Erythroblast (primary cell): ENCODE measurements around the gene SCUBE2.

Experiments
- DNase-seq, 2 experiments: peaks; one replicate each; lab custom pipeline; 2025; lab: John Stamatoyannopoulos, UW
- GATA1 ChIP-seq: IDR thresholded peaks from 2 replicates; pipeline ENCODE4 v1.6.1; 2011; ENCODE audit warnings: low read depth, mild to moderate bottlenecking, control low read depth, low read length, moderate library complexity
- POLR2A ChIP-seq: IDR thresholded peaks from 2 replicates; pipeline ENCODE4 v1.6.1; 2011; ENCODE audit warnings: mild to moderate bottlenecking, low read length

The SCUBE2 gene

DNA sequence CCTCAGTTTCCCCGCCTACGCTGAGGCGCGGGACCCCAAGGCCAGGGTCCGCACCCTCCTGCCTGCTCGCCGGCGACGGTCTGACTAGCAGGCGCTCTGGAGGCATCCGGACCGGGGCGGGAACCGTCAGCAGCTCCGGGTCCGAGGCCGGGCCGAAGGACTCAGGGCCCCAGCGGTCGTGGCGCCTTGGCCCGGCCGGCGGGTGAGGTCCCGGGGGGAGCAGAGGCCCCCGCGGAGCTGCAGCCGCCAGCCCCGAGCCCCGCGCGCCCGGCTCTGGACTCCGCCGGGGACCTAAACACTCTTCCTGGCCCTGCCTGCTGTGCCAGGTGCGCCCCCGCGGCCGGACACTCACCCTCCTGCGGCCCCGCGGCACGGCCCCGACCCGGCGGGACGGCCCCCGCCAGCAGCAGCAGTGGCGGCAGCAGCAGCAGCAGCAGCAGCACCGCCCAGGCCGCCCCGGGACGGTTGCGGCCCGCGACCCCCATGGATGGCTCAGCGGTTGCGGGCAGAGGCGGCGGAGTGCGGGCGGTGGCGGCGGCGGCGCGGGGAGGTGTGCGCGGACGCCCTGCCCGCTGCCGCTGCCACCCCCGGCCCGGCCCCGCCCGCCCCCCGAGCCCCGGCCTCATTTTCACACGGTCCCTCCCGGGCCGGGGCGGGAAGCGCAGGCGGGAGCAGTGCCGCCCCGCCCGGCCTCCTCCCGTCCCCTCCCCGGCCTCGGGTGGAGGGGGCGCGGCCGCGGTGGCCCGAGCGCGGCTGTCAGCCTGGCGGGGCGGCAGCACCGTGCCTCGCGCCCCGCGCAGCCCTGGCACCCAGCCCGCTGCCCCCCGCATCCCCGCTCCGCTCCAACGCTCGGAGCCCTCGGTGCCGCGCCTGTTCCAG lies at the start of gene SCUBE2:
Gene SCUBE2, minus strand, starts transcription at position 556 of the 879 bp plus-strand sequence. Its CDS starts 71 bp downstream, at position 485.
- TF ChIP-seq POLR2A (no peak), GATA1 (no peak)
- no peak for DNase-seq

DNA sequence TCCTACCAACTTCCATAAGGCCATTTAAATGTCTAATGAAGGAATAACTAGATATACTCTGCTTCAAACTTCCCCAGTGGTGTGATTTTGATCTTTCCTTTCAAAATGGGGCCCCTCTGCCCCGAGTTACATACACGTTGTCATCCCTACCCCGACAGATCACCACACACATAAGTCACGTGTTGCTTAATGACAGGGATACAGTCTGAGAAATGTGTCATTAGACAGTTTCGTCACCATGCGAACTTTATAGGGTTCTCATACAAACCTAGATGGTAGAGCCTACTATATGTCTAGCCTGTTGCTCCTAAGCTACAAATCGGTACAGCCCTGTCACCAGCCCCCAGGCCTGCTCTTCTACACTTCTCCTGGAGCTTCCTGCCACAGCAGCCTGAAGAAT lies 49.8 kb upstream of the SCUBE2 start:
- DNase-seq = no peak
- TF ChIP-seq POLR2A (no peak), GATA1 (no peak)

DNA sequence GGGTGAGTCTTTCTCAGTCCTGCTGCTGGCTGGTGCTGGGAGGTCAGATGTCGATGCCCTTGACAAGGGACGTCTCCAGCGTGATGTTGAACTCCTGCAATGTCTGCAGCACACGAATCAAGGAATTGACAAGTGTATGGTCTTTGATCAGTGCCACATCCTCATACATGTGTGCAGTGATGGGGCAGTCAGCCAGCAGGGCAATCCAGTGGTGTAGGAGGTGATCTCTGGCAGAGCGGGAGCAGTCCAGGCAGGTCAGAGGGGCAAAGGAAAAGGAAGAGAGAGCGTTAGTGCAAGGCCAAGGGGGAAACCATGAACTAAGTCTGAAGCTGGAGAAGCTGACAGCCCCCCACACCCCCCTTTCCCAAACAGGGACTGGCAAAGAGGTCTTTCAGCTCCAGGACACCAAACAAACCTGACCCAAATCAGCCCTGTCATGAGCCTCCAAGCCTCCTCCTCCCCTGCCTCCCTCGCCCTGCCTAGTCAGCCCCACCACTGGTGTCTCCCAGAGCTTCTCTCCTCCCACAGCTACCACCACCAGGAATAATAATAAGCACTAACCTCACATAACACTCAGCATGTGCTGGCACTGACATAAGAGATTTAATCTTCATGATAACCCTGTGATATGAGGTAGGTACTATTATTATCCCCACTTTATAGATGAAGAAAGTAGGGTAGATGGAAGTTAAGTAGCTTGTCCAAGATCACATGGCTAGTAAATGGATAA lies 48.4 kb upstream of the SCUBE2 start:
- DNase-seq = no peak

DNA sequence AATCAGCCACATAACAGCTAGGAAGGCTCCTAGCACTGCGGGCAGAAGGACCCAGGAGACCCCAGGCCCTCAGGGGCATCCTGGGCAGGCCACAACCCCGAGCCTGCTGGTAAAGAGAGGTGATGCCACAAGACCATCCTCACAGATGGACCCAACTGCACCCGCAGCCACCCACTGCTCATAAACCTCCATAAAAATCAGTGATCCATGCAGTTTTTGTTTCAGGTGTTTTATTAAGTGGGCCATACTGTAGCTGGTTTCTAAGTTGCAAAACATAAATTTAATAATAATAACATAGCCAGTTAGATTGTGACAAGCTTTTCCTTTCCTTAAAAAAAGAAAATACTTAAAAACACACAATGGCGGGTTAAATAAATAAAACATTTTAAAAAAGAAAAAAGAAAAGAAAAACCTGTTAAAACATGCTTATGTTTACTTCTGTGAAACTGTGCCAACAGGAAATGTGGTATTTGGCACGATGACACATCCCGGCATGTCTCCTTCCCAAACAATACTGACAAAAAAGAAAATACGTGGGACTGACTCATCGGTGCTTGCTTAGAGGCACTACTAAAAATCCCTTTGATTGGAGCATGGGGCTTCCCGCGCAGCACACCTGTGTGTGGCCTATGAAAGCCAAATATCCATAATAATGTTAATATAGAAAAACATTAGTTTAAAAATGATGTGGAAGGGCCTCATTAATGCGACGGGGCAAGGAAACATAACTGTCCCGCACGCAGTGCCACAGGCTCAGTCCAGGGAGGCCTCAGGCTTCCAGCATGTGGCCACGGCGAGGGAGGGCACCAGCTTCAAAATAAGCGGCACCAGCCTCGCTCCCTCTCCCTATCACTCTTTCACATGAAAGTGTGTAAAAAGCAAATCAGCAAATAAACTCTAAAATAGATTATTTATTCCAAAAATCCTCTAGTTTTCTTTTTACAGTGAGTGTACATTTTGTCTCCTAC lies 47.5 kb upstream of the SCUBE2 start:
- DNase-seq = no peak
- TF ChIP-seq GATA1 = no peak
- no peak for TF ChIP-seq POLR2A

More for the DNA sequence above, 48.4 kb upstream of the SCUBE2 start:
- no peak for TF ChIP-seq GATA1
- TF ChIP-seq POLR2A = no peak

DNA sequence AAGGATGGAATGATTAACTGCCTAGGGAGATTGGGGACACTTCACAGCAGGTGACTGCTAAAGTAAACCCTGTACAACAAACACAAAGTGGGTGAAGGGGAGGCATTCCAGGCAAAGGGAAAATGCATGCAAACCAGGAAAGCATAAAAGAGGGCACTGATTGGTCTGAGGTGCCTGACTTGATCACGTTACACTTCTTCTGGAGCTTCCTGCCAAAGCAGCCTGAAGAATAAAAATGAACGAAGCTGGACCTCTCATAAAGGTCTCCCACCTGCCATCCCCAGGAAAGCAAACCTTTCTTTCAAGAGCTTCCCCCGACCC lies 46.7 kb upstream of the SCUBE2 start:
- no peak for DNase-seq

DNA sequence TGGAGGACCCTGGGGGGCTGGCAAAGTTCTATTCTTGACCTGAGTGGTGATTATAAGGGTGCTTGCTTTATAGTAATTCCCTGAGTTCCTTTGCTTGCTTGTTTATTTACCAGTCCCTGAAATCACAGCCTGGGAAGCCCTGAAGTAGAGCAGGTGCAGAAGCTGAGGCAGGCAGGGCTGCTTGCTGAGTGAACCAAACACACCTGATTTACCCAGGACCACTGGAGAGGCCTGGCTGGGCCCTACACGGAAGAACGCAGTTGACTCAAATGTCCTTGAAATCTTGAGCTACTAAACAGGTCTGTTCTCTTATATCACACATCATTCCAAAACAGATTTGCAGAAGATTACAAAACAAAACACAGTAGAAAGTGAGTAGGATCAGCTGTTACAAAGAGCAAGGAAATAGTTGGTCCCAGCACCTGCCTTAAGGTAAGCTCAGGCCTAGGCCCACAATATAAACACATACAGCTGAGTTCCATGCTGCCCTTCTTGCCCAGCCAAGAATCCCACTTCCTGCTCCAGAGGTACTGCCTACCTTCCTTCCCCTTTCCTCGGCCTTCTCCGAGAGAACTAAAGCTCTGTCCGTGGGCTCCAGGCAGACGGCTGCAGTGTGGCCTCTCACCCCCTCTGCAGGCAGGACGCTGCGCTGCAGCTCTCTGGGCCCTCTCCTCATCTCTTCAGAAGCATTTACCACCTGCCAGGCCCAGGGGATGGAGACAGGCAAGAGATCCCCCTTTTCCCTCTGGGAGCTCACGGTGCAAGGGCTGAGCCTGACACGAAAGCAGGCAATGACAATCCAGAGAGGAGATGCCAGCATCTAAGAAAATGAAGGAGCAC lies 46.1 kb upstream of the SCUBE2 start:
- peak; percentile 53 to 70 for DNase-seq

More for the DNA sequence above, 46.7 kb upstream of the SCUBE2 start:
- no peak for TF ChIP-seq GATA1
- no peak for TF ChIP-seq POLR2A

DNA sequence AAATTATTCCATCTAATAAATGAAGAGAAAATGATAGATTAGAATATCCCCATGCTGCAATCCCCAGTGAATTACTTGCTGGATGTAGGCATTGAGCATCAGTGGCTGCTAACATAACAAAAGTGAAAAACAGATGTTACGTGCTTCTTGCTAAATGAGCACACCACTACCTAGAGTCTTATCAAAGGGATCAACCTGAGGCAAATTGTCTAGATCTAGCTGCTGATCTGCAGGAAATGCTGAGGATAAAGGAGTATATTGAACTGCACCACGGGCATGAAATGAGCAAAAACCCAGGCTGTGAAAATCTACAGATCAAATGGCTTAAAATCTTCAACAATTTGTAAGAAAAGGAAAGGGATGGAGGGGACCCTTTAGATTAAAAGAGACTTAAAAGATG lies 45.3 kb upstream of the SCUBE2 start:
- TF ChIP-seq GATA1 (no peak), POLR2A (no peak)
- no peak for DNase-seq

More for the DNA sequence above, 46.1 kb upstream of the SCUBE2 start:
- TF ChIP-seq GATA1 (no peak), POLR2A (no peak)

DNA sequence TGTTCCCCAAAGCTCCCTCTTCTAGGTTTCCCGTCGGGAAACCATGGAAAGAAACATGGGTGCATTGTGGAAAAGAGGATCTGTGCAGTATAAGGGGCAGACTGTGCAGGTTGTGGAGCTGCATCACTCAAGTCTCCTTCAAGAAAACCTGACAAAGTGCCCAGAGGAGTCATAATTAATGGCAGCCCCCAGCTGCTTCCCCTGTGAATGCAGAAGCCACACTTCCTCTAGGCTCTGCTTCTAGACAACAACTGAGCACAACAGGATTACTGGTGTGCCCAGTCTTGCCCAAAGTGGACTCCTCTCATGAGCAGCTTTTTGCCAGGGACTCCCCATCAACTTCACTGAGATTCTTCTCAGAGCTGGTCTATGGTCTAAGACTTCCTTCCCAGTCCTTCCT lies 42.6 kb upstream of the SCUBE2 start:
- DNase-seq = no peak
- TF ChIP-seq POLR2A = no peak
- no peak for TF ChIP-seq GATA1

DNA sequence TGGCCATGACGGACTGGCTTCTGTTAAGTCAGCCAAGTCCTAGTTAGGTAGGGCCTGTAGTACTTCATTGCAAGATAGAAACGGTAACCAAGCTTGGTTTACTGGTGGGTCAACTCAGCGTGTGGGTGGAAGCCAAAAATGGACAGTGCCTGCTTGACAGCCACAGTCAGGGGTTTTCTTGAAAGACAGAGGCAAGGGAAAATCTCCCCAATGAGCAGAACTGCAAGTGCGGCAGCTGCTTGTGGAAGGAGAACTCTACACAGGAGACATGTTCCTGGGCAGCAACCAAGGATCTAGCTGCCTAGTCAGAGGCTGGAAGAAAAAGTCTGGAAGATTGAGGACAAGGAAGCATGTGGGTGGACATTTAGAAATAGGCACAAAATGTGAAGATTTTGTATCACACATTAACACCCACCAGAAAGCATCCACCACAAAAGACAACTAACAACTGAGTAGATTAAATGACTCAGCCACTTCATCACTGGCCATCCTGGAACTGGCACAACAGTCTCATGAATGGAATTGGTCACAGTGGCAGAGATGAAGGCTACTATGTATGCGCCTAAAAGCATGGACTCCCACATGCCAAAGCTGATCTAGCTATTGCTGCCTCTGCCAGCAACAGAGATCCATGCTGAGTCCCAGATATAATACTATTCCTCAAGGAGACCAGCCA lies 40.9 kb upstream of the SCUBE2 start:
- DNase-seq = no peak
- TF ChIP-seq GATA1 (no peak), POLR2A (no peak)

DNA sequence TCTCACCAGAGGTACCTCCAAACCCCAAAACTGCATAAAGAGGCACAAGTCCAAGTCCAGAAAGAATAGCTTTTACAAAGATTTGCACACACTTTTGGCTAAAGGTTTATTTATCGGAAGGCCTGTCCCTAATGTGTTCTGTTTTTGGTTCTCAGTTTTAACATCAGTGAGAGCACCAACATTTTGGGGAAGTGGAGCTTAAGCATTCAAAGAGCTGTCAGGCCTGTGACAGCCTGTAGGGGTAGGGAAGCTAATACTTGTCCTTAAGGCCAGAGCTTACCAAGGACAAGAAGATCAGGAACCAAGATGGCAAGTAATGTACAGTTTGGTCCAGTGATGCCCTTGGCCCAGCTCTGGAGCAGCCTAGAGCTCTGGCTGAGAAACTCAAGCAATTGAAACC lies 38.9 kb upstream of the SCUBE2 start:
- TF ChIP-seq POLR2A (no peak), GATA1 (no peak)
- DNase-seq = no peak

DNA sequence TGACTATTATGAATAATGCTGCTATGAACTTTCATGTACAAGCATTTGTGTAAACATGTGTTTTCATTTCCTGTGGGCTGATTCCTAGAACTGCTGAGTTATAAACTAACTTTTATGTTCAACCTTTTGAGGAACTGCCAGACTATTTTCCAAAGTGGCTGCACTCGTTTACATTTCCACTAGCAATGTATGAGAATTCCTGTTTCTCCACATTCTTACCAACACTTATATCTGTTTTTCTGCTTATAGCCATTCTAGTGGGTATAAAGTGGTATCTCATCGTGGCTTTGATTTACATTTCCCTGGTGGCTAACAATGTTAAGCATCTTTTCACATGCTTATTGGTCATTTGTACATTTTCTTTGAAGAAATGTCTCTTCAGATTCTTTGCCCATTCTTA lies 35.2 kb upstream of the SCUBE2 start:
- no peak for TF ChIP-seq GATA1
- DNase-seq = no peak
